ENCODE measurements around the gene MYO16. TPM values are rescaled to one million over a fixed set of nuclear protein-coding genes. Genes with fewer than 3 reads are reported as not detected.

The MYO16 gene
- total RNA-seq, 1 donor from 2014 or later: 22.0 TPM

GRCh38 chr13:109140479-109141349, 511.3 kb downstream of the MYO16 start:
- Mint-ChIP-seq H3K27me3 (ENCODE audit: unreplicated experiment) (no peaks in the 10 kb centered on the region), H3K4me1 (ENCODE audit: low read depth, unreplicated experiment) (peaks cover 2% of the 10 kb centered on the region), H3K27ac (ENCODE audit: unreplicated experiment) (no peak overlapping the region), H3K4me3 (ENCODE audit: unreplicated experiment) (no peak overlapping the region), H3K9me3 (ENCODE audit: unreplicated experiment) (peaks cover 4% of the 10 kb centered on the region), H3K36me3 (ENCODE audit: unreplicated experiment) (peaks cover 18% of the 10 kb centered on the region)
- no peak for TF ChIP-seq CTCF (IDR thresholded peaks at IDR 0.05; ENCODE audit: partially characterized antibody, unreplicated experiment)
- no peak for DNase-seq

GRCh38 chr13:109141706-109142105, 512.3 kb downstream of the MYO16 start:
- H3K36me3 Mint-ChIP-seq (ENCODE audit: unreplicated experiment): peaks cover 18% of the 10 kb centered on the region

DNA sequence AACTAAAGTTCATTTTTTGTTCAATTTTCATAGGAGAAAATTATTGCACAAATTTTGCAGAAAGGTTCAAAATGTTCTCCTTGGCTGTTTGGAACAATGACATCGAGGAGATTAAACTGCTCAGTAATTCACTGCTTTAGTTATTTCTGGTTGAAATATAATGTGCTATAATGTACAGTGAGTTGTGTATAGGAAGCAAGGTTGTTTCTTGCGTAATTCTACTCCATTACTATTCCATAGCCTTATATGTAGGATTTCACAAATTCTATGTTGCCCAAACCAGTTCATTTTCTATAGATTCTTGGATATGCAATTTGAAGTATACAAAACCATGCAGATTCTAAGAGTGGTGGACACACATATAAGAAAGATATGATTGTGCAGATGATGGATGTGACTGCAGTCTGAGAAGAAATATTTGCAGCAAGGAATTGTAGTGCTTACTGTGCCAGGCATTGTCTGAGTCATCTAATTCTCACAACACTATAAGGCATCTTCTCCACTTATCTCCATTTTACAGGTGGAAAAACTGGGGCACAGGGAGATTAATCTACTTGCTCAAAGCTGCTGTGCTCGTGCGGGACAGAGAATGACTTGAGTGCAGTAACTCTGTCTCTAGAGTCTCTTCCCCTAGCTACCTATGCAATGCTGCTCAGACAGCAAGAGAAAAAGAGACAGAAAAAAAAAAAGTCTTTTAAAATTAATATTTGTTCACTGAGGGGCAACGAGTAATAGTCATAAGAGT, 515.5 kb downstream of the MYO16 start:
- H3K36me3 Mint-ChIP-seq (ENCODE audit: unreplicated experiment): peaks cover 10% of the 10 kb centered on the region
- peaks cover 12% of the 10 kb centered on the region for H3K4me1 Mint-ChIP-seq (ENCODE audit: low read depth, unreplicated experiment)
- no peak for TF ChIP-seq CTCF (IDR thresholded peaks at IDR 0.05; ENCODE audit: partially characterized antibody, unreplicated experiment)
- no peak for DNase-seq
- H3K27ac Mint-ChIP-seq (ENCODE audit: unreplicated experiment): no peak overlapping the region
- no peak overlapping the region for H3K4me3 Mint-ChIP-seq (ENCODE audit: unreplicated experiment)
- H3K9me3 Mint-ChIP-seq (ENCODE audit: unreplicated experiment): peaks cover 3% of the 10 kb centered on the region
- H3K27me3 Mint-ChIP-seq (ENCODE audit: unreplicated experiment): no peaks in the 10 kb centered on the region

More at GRCh38 chr13:109141706-109142105, 512.3 kb downstream of the MYO16 start:
- H3K4me3 Mint-ChIP-seq (ENCODE audit: unreplicated experiment): no peak overlapping the region
- no peak for DNase-seq
- no peak overlapping the region for H3K27ac Mint-ChIP-seq (ENCODE audit: unreplicated experiment)
- no peaks in the 10 kb centered on the region for H3K27me3 Mint-ChIP-seq (ENCODE audit: unreplicated experiment)
- no peak for TF ChIP-seq CTCF (IDR thresholded peaks at IDR 0.05; ENCODE audit: partially characterized antibody, unreplicated experiment)
- peaks cover 4% of the 10 kb centered on the region for H3K4me1 Mint-ChIP-seq (ENCODE audit: low read depth, unreplicated experiment)
- H3K9me3 Mint-ChIP-seq (ENCODE audit: unreplicated experiment): peaks cover 4% of the 10 kb centered on the region

DNA sequence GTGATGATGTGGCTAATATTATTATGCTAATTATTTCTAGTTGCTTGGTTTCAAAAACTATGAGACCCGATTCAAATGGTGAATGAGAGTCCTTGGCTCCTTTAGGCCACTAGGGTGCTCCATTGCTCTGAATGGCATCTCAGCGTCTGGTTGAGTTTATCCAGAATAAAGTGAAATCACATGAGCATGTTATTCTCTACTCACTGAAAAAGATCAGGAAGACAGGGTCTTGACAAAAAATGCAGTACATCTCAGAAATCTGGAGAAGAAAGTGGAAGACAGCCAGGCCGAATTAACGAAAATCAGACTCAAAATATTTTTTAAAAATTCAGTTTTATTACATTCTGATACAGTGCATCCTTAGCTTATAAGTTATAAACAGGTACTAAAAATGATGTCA, 516.2 kb downstream of the MYO16 start:
- no peak overlapping the region for H3K4me3 Mint-ChIP-seq (ENCODE audit: unreplicated experiment)
- peaks cover 4% of the 10 kb centered on the region for H3K9me3 Mint-ChIP-seq (ENCODE audit: unreplicated experiment)
- H3K27me3 Mint-ChIP-seq (ENCODE audit: unreplicated experiment): no peaks in the 10 kb centered on the region
- DNase-seq: no peak
- peaks cover 15% of the 10 kb centered on the region for H3K4me1 Mint-ChIP-seq (ENCODE audit: low read depth, unreplicated experiment)
- TF ChIP-seq CTCF (IDR thresholded peaks at IDR 0.05; ENCODE audit: partially characterized antibody, unreplicated experiment): peak; percentile 70
- peaks cover 10% of the 10 kb centered on the region for H3K36me3 Mint-ChIP-seq (ENCODE audit: unreplicated experiment)
- no peak overlapping the region for H3K27ac Mint-ChIP-seq (ENCODE audit: unreplicated experiment)
